ENCODE measurements around the gene MYRF.

- TF ChIP-seq CTCF (optimal IDR thresholded peaks at IDR 0.05 in 1 of 3, IDR thresholded peaks at IDR 0.05 in 1 of 3, conservative IDR thresholded peaks at IDR 0.05 in 1 of 3; ENCODE audit: extremely low read depth in 1 of 3, insufficient read depth in 2 of 3, low read length in 3 of 3) (no peak), EZH2 (IDR thresholded peaks at IDR 0.05; ENCODE audit: low read length) (no peak)
Measured at GRCh38 chr11:61775106-61775505, 22.7 kb downstream of the MYRF start.

Data from keratinocyte (primary cell).